Epidermal melanocyte (primary cell): ENCODE results near the gene CNOT11.
"Not testable (repeated sequence)": the region's sequence is repeated elsewhere in the genome, so short reads cannot be mapped to it uniquely, and the experiment has no call there.

Experiments used
- DNase-seq: peaks from one replicate; pipeline ENCODE4 v3.0.0; 2011; ENCODE audit warnings: low spot score; ENCODE audit not compliant: insufficient read length

The CNOT11 gene

GRCh38 chr2:101244899-101245298 lies 7.8 kb upstream of the CNOT11 start:
- not testable (repeated sequence) for DNase-seq

DNA sequence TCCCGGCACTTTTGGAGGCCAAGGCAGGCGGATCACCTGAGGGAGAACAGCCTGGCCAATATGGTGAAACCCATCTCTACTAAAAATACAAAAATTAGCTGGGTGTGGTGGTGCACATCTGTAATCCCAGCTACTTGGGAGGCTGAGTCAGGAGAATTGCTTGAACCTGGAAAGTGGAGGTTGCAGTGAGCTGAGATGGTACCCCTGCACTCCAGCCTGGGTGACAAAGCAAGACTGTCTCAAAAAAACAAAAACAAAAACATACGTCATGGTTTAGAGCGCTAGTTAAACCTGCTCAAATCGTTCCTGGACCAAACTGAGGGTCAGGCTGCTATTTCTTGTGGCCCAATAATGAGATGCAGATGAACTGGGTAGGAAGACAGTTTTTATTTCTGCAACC lies 7.2 kb upstream of the CNOT11 start:
- DNase-seq, result not testable (repeated sequence)

- DNase-seq, result not testable (repeated sequence)
These were observed 3.9 kb upstream of the CNOT11 start for GRCh38 chr2:101248756-101249155.

GRCh38 chr2:101249826-101250225 lies 2.9 kb upstream of the CNOT11 start:
- DNase-seq, result no peak

DNA sequence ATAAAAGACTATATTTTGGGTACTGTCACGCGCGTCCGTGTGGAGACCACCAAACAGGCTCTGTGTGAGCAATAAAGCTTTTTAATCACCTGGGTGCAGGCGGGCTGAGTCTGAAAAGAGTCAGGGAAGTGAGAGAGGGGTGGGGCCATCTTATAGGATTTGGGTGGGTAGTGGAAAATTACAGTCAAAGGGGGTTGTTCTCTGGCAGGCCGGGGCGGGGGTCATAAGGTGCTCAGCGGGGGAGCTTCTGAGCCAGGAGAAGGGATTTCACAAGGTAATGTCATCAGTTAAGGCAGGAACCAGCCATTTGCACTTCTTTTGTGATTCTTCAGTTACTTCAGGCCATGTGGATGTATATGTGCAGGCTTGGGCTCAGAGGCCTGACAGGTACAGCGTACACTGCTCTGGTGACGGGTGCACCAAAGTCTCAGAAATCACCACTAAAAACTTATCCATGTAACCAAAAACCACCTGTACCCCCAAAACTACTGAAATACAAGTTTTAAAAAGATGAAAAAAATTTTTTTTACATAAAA lies 1.4 kb upstream of the CNOT11 start:
- DNase-seq, result not testable (repeated sequence)

DNA sequence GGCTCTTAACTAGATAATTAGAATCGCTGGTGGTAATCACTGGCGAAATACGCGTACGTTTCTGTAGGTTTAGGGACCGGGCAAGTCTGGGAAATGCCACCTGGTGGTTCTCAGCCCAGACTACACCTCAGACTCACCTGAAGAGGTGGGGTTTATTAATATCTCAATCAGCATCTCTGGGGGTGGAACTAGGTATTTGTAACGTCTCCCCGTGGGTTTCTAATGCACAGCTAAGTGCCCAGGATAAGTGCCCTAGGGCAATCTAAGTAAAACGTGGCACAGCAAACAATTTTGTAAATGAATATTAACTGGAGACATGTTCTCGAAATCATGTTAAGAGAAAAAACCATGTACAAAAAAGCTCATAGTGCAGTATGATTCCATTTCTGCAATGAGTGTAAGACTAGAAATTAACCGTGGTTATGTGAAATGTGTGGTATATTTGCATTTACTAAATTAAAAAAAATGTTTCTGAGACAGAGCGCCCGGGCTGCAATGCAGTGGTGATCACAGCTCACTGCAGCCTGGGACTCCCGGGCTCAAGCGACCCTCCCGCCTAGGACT lies 760 bp upstream of the CNOT11 start:
- no peak for DNase-seq

- no peak for DNase-seq
These were observed 472 bp downstream of the CNOT11 start for GRCh38 chr2:101253013-101253702.

DNA sequence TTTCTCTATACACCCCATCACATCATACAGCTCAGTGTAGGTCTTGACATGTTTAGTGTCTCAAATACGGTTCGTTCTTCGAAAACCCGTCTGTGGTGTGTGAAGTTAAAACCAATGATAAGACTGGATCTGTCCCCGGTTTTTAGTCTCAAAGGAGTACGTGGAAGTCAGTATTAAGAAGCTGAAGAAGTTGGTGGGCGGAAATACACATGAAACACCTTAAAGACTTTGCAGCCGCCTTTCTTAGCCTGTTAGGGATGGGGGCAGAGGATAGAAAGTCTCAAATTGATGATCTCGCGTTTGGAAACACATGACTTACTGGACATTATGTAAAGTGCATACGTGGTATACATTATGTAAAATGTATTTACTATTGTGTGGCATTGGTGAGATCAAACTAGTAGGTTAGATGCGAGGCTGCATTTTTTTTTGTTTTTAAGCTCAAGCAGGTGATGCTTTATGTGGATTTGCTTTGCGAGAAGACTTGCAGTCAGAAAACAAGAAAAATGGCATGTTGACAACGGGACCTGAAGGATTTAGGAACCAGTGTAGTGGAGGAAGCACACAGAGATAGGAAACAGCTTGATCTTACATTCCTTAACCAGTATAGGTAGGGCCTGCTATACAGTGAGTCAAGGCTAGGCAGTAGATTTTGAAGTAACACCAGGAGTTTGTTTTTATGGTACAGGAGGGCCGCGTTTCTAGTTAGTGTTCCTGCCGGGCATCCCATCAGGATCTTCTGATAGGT lies 1.2 kb downstream of the CNOT11 start:
- no peak for DNase-seq

GRCh38 chr2:101255501-101255900 lies 2.8 kb downstream of the CNOT11 start:
- DNase-seq, result no peak

DNA sequence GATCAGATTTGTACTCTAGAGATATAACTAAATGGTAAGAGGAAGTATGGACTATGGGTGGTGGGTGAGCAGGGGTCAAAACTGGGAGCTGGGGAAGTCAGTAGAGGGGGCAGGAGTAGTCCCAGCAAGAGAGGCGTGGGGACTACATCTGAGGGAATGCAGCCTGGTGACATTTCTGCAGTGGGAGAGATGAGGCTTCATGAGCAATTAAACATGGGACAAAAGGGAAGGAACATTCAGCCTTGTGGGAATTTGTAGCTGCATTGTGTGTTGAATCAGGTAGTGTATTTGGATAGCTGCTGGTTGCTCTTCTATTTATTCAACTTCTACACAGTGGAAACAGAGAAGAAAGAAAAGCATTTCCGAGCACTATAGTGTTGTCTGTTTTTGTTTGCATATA lies 3.6 kb downstream of the CNOT11 start:
- no peak for DNase-seq

DNA sequence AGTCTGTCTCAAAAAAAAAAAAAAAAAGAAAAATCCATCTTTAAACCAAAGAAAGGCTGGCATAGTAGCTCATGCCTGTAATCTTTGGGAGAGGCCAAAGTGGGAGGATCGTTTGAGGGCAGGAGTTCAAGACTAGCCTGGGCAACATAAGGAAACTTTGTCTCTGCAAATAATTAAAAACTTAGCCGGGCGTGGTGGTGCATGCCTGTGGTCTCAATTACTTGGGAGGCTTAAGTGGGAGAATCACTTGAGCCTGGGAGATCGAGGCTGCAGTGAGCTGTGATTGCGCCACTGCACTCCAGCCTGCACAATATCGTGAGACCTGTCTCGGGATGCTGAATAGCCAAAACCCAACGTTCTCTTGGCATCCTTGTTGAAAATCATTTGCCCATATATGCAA lies 6.1 kb downstream of the CNOT11 start:
- DNase-seq, result no peak

DNA sequence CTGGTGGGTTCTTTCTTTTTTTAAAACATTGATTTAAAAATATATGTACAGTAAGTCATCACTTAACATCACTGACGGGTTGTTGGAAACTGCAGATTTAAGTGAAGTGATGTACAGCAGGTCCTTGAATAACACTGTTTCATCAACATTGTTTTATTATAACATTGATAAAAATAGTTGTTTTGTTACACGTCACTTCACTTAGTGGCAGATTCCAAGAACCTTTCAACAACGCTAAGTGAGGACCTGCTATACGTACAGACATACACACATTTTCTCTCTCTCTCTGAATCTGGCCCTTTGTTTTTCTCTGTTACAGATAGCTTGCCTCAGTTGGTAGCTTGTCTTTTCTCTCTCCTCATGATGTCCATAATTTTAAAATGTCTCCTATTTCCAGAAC lies 9.5 kb downstream of the CNOT11 start:
- no peak for DNase-seq

GRCh38 chr2:101263377-101263800 lies 10.7 kb downstream of the CNOT11 start:
- no peak for DNase-seq

- DNase-seq, result no peak
These were observed 11.8 kb downstream of the CNOT11 start for GRCh38 chr2:101264360-101264939.

DNA sequence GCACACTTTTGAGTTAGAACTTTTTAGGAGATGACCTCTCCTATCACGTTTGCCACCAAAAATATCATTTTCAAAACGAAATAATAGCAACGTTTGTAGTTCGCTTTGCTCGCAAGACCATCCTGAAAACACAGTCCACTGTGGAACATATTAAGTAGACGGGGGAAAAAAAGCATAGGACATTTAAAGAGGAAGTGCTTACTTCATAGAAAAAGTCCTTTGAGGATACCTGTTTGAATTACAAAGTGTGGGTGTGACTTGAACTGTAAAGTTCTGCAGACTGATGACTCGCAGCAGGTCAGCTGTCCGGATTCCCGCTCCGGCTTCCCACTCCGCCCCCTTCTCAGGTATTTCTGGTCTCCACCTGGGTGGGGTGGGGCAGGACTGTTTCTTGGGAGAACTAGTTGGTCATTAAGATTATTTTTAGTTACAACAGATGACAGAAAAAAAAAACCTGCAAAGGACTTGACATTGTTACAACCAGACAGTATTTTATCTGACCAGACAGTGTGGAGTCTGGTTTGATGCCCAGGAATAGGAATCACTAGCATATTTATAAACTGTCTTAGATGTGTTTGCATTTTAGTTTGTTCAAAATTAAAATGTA lies 13.3 kb downstream of the CNOT11 start:
- no peak for DNase-seq

DNA sequence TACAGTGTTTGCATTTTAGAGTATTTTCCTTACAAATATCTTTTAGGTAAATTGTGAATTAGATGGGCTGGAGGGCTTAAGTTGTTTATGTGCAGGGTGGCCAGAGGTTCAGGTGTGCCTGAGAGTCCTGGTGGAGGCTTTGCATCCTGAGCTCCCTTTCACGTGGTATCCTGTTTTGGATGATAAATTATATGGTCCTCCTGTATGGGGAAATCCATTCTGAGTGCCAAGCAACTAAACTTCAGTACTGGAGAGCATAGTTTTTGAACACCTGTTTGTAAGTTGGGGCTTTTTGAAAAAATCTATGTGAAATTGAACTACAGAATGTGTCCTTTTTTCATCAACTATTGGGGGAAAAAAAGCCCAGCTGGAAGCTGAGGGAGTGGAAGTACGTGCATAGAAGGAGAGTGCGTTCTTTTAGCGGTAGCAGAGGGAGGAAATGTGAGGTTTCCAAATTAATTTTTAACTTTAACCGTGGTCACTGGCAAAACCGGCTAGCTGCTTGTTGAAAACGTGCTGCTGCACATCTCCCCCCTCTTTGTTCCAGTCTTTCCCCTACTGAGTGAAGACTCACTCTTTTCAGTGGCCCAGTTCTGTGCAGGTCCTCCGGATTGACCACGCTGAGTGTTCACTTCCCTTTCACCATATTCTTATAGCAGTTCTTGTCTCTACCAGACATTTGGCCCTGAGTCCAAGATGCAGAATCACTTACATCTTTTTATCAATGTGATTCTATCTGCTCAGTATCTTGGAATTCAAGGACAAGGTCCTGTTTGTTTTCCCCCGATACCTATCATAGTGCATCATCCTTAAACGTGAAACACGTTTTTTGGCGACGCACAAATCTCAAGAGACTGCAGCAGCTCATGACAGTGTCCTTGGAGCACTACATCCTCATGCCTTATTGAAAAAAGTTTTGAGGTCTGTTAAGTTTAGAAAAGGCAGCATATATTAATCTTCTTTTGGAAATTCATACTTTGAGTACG lies 15.3 kb downstream of the CNOT11 start:
- no peak for DNase-seq

GRCh38 chr2:101270700-101271259 lies 18.1 kb downstream of the CNOT11 start:
- DNase-seq, result no peak

DNA sequence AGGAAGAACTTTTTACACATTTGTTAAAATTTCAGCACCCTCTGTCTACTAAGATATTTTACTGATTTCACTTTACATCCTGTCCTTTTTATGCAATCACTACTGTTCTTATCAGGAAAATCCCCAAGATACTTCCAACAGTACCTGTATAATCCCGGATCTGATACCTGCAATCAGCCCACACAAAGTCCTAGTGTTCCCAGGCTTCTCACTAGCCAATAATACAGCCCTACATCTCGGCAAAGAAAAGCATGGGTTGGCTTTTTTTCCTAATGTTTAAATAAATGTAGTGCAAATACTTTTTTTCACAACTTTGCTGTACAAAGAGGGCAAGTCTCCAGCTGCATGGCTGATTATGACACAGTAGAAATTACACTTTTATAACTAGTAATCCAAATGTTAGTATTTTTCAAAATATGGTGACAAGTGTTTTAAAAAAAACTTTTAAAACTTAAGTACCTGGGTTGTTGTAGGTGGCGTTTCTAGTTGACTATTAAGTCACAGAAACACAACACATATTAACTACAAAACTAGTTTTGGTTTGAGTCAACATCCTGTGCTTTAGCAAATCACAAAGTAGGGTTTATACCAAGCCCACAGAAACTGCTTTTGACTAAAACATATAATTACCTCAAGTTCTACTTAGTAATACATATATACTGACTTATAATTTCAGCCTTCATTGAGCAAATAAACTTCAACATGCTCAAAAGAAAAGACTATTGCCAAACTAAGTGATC lies 19.5 kb downstream of the CNOT11 start:
- DNase-seq, result no peak

DNA sequence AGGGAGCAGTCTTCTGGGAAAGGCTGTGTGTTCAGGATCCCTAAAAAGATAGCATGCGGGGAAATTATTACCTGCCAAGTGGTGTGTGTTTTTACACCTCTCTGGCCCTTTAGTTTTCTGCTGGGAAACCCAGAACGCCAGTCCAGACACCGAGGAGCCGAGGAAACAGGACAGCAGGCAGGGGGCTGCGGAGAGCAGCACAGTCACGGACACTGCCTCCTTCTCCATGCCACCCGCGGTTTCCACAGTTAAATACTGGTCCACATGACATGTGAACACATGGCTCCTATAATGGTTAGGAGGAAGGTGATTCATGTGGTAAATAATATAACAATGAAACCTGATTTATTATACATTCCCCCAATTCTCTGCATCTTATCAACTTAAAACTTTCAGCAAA lies 20.4 kb downstream of the CNOT11 start:
- no peak for DNase-seq
